Tongue (tissue), 2 donors: ENCODE results near the gene ARHGEF28. TPM values are rescaled to one million over a fixed set of nuclear protein-coding genes. Genes with fewer than 3 reads are reported as not detected.

Experiments
- DNase-seq: peaks from one replicate; pipeline ENCODE4 v3.0.0-alpha.2; 2015
- total RNA-seq: library from RNA; depleted of rRNA; stranded (reverse); fragments of >200 nt; gene quantifications from one replicate; pipeline ENCODE4 v1.2.3, GENCODE V29; 2014

The ARHGEF28 gene
- total RNA-seq, 1 donor from 2014 or later: 22.0 TPM

DNA sequence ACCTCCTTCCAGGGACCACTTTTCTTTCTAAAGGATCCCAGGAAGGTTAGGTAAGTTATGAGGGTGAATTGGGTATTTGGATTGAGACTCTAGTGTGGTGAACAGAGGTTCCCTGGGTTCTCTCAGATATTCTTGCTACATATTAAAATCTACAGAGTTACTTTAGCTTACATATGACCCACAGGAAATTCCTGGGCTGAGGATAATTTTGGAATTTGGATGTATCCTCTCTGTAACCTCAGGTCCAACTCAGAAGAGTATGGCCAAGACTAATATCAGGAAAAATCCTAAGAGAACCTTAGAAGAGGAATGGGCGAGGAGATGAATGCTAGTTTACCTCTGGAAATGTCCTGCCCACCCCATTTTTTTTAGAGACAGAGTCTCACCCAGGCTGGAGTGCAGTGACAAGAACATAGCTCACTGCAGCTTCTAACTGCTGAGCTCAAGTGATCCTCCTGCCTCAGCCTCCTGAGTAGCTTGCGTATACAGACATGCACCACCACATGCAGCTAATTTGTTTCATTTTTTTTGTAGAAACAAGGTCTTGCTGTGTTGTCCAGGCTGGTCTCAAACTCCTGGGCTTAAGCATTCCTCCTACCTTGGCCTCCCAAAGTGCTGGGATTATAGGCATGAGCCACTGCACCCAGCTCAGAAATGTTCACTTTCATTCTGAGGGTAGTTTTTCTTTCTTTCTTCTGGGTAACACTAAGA is 196.4 kb downstream of the ARHGEF28 start:
- DNase-seq: no peak

DNA sequence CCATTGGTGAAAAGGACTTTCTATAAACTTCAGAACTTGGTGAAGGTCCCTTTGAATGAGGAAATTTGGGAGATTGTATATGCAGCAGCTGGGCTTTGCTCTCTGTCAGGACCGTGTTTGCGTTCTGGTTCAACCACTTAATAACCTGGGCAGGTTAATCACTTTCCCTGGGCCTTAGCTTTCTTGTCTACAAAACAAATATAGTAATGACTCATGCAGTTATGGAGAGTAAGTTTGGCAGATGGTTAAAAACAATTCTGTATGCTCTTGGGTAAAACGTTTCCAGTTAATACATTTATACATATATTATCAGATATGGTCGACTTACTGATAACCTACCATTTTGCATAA is 197.0 kb downstream of the ARHGEF28 start:
- no peak for DNase-seq

DNA sequence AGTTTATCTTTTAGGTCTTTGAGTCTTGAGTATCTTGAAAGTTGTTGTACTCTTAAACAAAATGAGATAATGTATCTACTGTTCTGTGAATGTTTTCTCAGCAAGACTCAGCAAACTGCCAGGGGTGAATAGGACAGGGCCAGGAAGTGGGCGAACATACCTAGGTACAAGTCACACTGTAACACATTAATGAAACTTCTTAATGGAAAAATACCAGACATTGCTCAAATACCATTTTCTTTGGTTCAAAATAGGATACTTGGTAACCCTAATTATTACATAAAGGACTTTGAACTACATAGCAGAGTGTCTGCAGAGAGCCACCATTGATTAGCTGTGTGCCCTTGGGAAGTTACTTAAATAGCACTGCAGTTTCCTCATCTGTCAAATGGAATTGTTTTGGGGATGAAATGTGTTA is 197.5 kb downstream of the ARHGEF28 start:
- no peak for DNase-seq

DNA sequence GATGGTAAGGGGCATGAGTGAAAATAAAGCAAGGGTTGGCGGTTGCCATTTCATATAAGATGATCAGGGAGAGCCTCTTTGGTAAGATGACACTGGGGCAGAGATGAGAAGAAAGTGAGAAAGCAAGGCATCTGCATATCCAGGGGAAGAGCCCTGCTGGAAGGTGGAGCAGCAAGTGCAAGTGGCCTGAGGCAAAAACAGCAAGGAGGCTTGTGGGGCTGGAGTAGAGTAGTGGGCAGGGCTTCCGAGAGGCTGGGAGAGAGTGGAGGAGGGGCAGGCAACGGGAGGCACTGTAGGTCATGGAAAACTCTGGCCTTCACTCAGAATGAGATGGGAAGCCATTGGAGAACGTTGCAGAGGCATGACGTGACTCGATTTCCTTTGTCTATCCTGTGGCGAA is 199.2 kb downstream of the ARHGEF28 start:
- no peak for DNase-seq

DNA sequence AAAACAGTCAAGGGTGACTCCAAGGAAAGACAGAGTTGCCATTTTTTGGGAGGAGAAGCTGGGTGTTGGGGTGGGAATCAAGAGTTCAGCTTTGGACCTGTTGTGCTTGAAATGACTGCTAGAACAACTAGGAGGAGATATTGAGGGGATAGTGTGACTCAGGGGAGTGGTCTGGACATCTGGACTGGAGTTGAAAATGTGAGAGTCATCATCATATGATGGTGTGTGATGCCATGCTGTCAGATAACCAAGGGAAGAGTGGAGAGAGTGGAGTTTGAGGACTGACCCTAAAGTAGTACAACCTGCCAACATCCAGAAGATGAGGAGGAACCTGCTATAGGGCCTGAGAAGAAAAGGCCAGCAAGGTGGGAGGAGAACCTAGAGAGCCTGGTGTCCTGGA is 199.7 kb downstream of the ARHGEF28 start:
- DNase-seq: no peak

DNA sequence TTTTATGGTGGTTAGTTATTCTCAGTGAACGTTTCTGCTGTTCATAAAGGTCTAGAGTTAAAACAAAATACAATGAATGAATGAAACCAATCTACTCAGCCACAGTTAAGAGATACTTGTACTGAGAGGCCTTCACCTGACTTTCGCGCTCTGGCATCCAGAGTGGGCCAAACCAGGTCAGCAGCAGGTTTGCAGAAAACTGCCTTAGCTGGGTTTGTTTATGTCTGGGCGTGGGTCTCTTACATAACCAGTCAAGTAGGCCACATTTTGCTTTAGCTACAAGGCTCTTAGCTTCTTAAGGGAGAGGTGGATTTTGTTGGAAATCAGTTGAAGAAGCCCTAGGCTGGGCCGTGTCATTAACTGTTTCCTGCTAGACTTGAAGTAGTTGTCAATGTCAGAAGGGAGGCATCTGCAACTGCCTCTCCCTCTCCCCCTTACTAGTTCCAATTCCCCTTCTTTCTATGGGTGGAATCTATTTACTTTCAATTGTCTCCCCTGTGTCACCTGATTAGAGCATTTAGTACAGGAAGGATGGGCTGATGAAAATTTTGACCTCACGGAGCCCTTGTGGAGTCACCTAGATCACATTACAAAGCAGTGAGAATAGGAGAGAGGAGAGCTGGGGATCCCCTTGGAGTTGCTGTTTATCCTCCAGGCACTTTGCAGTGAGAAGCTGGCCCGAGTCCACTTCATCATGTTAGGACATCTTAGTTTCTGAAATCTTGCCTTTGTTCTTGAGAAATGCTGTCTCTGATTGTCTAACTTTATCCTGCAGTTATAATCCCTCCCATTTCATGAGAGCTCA is 200.5 kb downstream of the ARHGEF28 start:
- DNase-seq: peak; percentile 61

DNA sequence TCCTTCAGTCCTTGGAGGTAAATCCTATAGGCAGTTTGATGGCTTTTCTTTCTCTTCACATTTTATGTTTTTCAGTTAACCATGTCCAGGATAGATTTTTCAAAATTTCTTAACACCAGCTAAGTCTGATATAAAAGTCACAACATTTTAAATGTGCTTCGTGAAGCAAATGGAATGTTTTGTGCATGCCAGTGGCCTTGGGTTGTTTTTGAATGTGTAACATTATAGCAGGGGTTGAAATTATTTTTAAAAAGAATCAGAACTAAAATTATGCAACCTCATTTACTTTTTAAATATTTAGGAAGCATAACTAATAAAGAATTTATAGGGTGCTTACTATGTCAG is 201.1 kb downstream of the ARHGEF28 start:
- no peak for DNase-seq

DNA sequence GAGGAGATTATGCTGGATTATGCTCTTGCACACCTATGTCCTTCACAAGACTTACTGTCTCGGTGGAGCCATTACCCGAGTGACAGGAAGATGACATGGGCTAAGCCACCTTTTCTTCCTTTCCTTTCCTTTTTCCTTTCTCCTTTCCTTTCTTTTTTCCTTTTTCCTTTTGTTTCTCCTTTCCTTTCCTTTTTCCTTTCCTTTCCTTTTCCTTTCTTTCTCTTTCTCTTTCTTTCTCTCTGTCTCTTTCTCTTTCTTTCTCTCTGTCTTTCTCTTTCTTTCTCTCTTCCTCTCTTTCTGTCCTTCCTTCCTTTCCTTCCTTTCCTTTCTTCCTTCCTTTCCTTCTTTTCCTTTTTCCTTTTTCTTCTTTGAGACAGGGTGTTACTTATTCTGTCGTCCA is 202.5 kb downstream of the ARHGEF28 start:
- no peak for DNase-seq

DNA sequence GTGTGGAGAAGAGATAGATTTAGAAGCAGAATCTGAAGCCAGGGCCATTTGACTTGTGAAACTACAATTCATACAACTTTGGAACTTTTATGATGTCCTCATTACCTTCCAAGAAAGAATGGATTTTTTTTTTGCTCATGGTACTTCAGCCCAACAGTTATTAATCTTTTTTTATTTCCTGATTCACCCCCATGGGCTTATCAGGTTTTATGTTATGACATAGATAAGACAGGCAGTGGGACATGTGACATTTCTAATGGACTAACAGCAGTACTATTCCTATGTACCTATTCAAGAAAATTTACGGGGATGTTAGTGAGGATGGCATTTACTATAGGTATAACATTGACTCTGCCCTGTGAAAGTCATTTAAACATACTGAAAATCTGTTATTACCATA is 204.7 kb downstream of the ARHGEF28 start:
- DNase-seq: no peak

DNA sequence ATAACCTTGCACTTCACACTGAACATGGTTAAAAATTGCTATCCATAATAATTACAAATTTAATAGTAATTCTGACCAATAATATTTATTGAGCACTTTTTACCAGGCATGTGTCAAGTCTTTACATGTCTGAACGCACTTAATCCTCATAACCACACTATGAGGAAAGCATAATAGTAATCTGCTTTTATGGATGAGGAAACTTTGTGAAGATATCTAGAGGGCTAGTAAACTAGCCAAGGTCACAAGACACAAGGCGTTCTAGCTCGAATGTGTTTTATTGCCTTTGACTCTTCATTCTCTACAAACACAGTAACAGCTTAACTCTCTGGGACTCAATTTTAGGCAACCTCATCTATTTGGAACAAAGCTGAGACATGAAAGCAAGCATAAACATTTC is 205.1 kb downstream of the ARHGEF28 start:
- DNase-seq: no peak

DNA sequence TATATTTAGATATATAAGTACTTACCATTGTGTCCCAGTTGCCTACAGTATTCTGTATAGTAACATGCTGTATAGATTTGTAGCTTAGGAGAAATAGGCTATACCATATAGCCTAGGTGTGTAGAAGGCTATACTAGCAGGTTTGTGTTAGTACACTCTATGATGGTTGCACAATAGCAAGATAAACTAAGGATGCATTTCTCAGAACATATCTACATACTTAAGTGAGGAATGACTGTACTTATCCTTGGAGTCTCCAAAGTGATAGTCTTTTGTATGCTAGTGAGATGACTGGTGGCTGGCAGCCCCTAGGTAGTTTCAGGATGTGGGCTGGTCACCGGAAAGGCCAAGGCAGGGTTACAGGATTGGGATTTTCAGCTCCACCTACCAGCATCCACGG is 208.7 kb downstream of the ARHGEF28 start:
- DNase-seq: no peak

DNA sequence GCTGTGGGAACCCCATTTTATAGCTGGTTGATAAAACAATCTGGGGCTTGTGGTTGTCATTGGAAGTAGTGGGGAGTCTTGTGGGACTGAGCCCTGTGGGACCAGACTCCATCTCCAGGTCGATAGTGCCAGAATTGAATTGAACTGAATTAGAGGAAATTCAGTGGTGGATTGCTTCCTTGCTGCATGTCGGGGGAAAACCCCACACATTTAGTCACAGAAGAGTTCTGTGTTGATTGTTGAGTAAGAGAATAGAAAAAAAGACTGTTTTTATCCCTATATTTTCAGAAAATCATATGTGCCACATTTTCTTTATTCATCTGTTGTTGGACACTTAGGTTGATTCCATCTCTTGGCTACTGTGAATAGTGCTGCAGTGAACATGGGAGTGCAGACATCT is 209.7 kb downstream of the ARHGEF28 start:
- DNase-seq: no peak

DNA sequence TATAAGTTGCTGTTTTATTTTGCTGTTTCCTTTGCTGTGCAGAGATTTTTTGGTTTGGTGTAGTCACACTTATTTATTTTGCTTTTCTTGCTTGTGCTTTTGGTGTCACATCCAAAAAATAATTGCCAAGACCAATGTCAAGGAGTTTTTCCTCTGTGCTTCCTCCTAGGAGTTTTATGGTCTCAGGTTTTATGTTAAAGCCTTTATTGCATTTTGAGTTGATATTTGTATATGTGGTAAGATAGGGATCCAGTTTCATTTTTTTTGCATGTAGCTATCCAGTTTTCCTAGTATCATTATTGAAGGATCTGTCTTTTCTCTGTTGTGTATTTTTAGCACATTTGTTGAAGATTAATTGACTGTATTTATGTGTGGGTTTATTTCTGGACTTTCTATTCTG is 210.6 kb downstream of the ARHGEF28 start:
- DNase-seq: no peak

DNA sequence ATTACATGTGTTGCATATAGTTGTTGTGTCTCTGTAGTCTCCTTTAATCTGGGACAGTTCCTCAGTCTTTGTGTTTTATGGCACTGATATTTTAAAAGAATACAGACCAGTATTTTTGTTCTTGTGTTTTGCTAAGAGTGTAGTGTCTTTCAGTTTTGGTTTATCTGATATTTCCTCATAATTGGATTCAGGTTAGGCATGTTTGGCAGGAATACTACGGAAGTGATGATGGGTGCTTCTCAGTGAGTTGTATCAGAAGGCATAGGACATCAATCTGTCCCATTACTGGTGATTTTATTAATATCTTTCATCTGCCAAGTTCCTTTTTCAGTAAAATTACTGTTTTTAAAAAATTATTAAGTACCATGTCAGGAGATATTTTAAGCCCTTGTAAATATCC is 212.9 kb downstream of the ARHGEF28 start:
- DNase-seq: no peak

DNA sequence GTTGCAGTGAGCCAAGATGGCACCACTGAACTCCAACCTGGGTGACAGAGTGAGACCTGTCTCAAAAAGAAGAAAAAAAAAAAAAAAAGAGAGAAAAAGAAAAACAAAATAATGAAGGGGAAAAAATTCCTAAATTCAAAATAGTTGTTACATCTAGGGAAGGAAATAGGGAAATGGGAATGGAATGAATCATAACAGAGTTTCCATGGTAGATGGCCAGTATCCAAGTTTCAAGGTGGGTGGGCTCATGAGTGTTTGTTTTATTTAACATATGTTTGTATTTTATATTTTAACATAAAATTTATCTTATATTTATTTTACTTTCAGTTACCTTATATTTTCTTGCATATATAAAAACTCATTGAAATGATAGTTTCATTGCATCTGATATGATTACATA is 215.6 kb downstream of the ARHGEF28 start:
- DNase-seq: no peak

DNA sequence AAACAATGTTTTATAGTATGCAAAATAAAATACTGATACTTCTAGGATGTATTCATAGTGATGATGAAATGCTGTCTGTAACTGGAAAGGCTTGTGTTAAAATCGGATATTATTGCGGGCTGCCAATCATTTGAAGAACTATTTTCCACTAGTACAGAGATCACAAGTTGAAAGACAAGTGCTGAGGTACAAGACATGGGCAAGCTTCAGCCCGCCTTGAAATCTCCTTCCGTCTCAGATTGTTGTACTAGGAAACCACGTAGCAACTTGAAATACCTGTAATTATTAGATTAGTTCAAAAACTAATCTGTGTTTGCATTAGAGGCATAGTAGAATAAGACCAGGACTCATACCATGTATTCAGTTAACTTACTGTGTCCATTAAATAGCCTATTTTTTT is 218.2 kb downstream of the ARHGEF28 start:
- peak; percentile 40 for DNase-seq

DNA sequence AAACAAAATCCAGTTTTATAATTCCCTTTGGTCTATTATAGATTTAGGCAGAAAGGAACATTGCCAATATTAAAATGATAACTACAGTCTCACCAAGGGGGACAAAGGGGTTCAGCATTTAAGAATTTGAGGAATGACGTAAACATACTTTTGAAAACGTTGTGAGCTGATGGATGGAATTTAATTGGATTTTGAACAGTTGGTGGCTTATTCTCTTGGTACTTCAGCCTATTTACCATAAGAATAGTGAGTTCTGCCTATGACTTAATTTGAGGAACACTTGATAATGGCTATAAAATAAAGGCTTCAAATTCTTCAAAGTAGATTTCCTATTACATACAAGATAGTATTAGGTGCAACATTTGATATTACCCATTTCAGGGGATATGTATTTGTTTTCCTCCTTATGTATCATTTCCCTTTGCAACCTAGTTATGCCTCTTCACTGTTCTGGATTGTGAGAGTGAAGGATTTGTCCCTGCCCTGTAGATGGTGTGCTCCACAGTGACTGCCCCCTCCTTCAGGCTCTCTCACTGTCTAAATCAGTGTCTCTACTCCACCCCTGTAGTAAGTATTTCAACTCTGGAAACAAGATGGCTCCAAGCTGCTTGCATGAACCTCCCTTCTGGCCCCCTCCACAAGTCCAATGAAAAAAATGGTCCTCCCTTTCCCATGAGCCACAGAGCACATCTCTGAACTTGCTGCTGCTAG is 225.6 kb downstream of the ARHGEF28 start:
- no peak for DNase-seq

DNA sequence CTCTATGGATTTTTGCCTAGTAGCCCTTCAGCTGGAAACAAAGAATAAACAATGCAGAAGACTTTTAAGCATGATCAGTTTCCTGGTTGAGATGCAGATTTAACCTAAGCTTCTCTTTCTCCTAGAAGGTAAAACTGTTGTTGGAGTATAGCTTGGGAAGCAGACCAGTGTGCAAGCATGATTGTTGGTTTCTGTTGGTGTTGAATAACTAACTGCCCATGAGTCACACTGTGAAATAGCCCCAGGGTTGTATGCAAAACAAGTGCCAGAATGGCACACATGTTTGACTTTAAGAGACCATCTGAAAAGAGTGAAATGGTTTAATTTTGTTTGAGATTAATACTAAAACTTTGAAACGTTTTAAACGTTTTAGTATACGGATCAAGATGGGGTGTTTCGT is 227.1 kb downstream of the ARHGEF28 start:
- no peak for DNase-seq

DNA sequence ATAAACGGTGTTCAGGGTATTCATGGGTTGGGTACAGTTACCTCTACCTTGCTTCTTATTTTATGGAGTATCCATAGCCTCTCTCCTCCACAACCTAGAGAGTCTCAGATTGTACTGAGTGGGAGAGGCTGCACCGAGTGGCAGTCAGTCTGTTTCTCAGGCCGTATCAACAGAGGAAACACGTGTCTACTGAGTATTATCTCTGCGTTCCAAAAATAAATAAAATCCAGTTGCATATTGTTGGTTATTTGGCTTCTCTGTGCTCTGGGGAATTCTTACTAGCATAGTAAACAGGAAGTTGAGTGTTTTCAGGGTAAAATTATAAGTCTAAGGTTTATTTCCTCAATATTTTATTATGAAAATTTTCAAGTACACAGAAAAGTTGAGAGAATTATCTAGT is 231.0 kb downstream of the ARHGEF28 start:
- no peak for DNase-seq

DNA sequence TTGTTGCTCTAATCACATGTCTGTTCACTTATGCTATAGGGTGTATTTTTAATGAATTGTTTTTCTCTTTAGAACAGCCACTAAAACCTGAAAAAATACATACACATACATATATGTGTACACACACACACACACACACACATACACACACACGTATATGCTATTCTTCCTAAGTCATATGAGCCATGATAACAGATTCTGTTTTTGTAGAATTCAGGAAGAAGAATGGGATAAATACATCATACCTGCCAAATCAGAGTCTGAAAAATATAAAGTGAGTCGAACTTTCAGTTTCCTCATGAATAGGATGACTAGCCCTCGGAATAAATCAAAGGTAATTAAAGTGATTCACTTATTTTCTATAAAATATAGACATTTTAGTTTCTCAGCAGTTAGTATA is 231.4 kb downstream of the ARHGEF28 start:
- DNase-seq: no peak

DNA sequence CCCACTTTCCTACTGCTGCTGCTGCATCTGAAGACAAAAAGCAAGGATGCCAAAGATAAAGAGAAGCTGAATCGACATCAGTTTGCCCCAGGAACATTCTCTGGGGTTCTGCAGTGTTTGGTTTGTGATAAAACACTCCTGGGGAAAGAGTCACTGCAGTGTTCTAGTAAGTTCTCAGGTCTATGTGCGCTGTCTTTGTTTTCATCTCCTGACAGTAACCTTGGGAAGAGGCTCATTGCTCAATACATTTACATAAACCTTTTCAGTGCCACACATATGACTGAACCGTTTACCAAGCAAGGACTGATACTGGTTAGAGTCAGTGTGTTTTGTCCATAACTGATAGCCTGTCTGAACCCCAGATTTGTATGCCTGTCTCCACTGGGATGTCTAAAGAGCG is 232.1 kb downstream of the ARHGEF28 start:
- DNase-seq: no peak

DNA sequence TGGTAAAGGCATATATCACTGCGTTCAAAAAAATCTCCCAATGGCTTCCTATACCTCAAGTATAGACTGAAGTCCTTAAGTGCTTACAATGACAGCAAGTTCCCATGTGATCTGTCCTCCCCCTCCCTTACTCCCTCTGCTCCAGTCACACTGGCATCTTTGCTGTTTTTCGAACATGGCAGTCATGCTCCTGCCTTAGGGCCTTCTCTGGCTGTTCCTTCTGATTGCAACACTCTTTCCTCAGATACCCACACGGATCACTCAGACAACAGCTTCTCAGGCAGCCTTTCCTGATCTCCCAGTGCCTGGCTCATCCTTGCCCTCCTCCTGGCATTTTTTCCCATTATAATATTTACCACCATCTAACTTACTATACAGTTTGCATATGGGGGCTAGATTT is 232.8 kb downstream of the ARHGEF28 start:
- no peak for DNase-seq

DNA sequence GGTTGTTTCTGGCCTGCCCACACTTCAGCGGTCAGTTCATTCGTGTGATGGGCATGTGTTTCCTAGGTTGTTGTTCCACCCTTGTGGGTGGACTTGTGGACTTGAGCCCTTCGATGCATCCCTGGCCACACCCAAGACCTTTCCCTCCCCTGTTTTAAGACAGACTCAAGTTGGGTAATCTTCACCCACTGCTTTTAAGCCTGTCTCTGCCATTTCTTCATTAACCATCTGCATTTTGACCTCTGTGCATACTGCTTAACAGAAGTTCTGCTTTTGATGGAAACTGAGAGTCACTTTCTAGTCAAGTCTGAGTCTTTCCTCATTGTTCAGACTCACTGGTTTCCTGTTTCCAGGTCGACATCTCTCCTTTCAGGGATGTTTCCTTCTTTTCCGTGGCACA is 233.7 kb downstream of the ARHGEF28 start:
- no peak for DNase-seq
